Colonic mucosa (tissue), 4 donors: ENCODE data around the gene PDE1C. TPM values are rescaled to one million over a fixed set of nuclear protein-coding genes. Genes with fewer than 3 reads are reported as not detected.
A peak's percentile ranks its signal among the peaks of the same experiment; 100 is the strongest.

Experiments
- DNase-seq: peaks from one replicate; pipeline ENCODE4 v3.0.0-alpha.2; 2020
- H3K27ac ChIP-seq: fragments of 200-600 bp; one replicate; pipeline ENCODE4 v1.8.0; 2021
- H3K27me3 ChIP-seq: fragments of 200-600 bp; one replicate; pipeline ENCODE4 v1.8.0; 2021
- H3K36me3 ChIP-seq: fragments of 200-600 bp; one replicate; pipeline ENCODE4 v1.8.0; 2021
- H3K4me1 ChIP-seq: fragments of 200-600 bp; one replicate; pipeline ENCODE4 v1.8.0; 2021; ENCODE audit warnings: mild to moderate bottlenecking
- H3K4me3 ChIP-seq: fragments of 200-600 bp; one replicate; pipeline ENCODE4 v1.8.0; 2021
- H3K9ac ChIP-seq, 2 donors: one replicate each; pipeline ENCODE4 v1.7.0; 2013; ENCODE audit warnings: control low read depth in 2 of 2, low read depth in 2 of 2, low read length in 2 of 2
- H3K9me3 ChIP-seq: fragments of 200-600 bp; one replicate; pipeline ENCODE4 v1.8.0; 2021
- CTCF ChIP-seq: fragments of 200-600 bp; IDR thresholded peaks from one replicate; pipeline ENCODE4 v1.8.0; 2022; ENCODE audit warnings: antibody characterized with exemption, mild to moderate bottlenecking
- intact Hi-C: fragments of 100-400 bp; cut with DNase I; formaldehyde crosslinking; loops from one replicate; pipeline ENCODE4 v1.14.1; 2022
- total RNA-seq, 2 donors: library from RNA; stranded (reverse); fragmentation: NEBNext Ultra II Directional in 1 of 2; extraction: Animal tissue kit (Norgen Biotek cat#: 25700) in 1 of 2; gene quantifications; one replicate each; pipeline ENCODE4 v1.2.1, GENCODE V29; 2021
- donor health status: healthy.
- donor health status: DM: no; HTN: no; CAD: no.
- donor health status: DM: no; HTN: no; CAD: no.

Gene PDE1C
- total RNA-seq, 2 donors from 2014 or later = 1.2 to 2.7 TPM

- intact Hi-C loops = loop anchor here (10.0 kb wide), 1 partner anchor 376 kb away; no protein-coding TSS in a partner anchor
- no peaks in the 10 kb centered on the region for H3K27me3 ChIP-seq
- H3K4me1 ChIP-seq = no peaks in the 10 kb centered on the region
- H3K36me3 ChIP-seq = no peaks in the 10 kb centered on the region
- H3K9ac ChIP-seq = no peak overlapping the region
- H3K9me3 ChIP-seq = no peaks in the 10 kb centered on the region
- no peak for DNase-seq
- TF ChIP-seq CTCF = no peak
- H3K27ac ChIP-seq = no peak overlapping the region
- H3K4me3 ChIP-seq = no peak overlapping the region
These were observed 281.8 kb downstream of the PDE1C start for GRCh38 chr7:31788445-31788844.

DNA sequence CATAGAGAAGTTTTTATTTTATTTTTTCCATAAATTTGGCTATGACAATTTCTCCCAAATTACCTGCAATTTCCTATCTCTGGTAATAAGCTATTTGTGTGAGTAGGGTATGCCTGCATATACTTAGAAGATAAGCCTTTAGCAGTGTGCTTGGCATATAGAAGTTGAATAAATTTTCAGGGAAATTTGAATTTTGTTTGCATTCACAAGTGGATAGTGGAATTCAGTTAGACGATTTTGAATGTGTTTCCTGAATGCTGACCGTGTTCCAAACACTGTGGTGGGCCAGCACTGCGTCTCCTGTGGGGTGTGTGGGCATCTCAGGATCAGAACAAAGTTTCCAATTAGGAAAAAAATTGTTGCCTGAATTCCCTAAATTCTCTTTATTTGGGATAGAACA, 283.9 kb downstream of the PDE1C start:
- H3K4me1 ChIP-seq = no peaks in the 10 kb centered on the region
- H3K4me3 ChIP-seq = no peak overlapping the region
- no peaks in the 10 kb centered on the region for H3K36me3 ChIP-seq
- H3K27ac ChIP-seq = no peak overlapping the region
- H3K9me3 ChIP-seq = no peaks in the 10 kb centered on the region
- TF ChIP-seq CTCF = no peak
- no peak overlapping the region for H3K9ac ChIP-seq
- DNase-seq = no peak
- intact Hi-C loops = loop anchor here (10.0 kb wide), 1 partner anchor 378 kb away; no protein-coding TSS in a partner anchor
- no peaks in the 10 kb centered on the region for H3K27me3 ChIP-seq

DNA sequence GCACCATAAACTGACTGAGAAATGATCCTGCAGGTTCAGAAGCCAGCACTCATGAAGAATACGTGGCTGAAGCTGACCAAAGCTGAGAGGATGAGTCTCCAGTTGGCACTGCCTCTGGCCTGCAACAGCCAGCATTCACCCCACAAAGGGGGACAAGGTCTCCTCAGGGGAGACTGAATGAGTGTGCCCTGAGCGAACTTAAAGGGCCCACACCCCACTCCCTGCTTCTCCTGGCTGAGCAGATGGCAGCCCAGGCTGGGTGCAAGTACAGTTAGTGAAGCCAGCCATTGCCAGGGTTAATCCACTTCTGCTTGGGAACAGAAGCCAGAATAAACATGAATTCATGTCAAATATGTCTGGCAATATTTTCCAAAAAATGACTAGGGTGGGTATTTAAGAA, 285.1 kb downstream of the PDE1C start:
- Histone ChIP-seq H3K36me3 (no peaks in the 10 kb centered on the region), H3K9ac (no peak overlapping the region), H3K4me3 (no peak overlapping the region), H3K27me3 (no peaks in the 10 kb centered on the region), H3K9me3 (no peaks in the 10 kb centered on the region), H3K27ac (no peak overlapping the region), H3K4me1 (no peaks in the 10 kb centered on the region)
- TF ChIP-seq CTCF = no peak
- intact Hi-C loops = loop anchor here (10.0 kb wide), 1 partner anchor 380 kb away; no protein-coding TSS in a partner anchor
- no peak for DNase-seq

- Histone ChIP-seq H3K27me3 (no peaks in the 10 kb centered on the region), H3K36me3 (no peaks in the 10 kb centered on the region), H3K9ac (no peak overlapping the region), H3K27ac (no peak overlapping the region), H3K9me3 (no peaks in the 10 kb centered on the region), H3K4me1 (no peaks in the 10 kb centered on the region), H3K4me3 (no peak overlapping the region)
- no peak for TF ChIP-seq CTCF
- no peak for DNase-seq
- intact Hi-C loops = loop anchor here (5.0 to 10.0 kb wide), 2 partner anchors 382 to 419 kb away; no protein-coding TSS in a partner anchor
These were observed 287.0 kb downstream of the PDE1C start for GRCh38 chr7:31783221-31783620.

GRCh38 chr7:31782411-31782991, 287.7 kb downstream of the PDE1C start:
- Histone ChIP-seq H3K9ac (no peak overlapping the region), H3K27ac (no peak overlapping the region), H3K36me3 (no peaks in the 10 kb centered on the region), H3K9me3 (no peaks in the 10 kb centered on the region), H3K4me3 (no peak overlapping the region), H3K4me1 (no peaks in the 10 kb centered on the region), H3K27me3 (no peaks in the 10 kb centered on the region)
- DNase-seq = no peak
- peak; percentile 71 for TF ChIP-seq CTCF
- intact Hi-C loops = loop anchor here (5.0 to 10.0 kb wide), 2 partner anchors 382 to 420 kb away; no protein-coding TSS in a partner anchor
